Activated CD4-positive, alpha-beta T cell treated with anti-CD3 and anti-CD28 coated beads for 4 hours (primary cell): Measurements from ENCODE around the gene CYTH3.

Source experiments
- DNase-seq, 2 donors: peaks; one replicate each; pipeline ENCODE4 v3.0.0-alpha.2; 2020

The CYTH3 gene

DNA sequence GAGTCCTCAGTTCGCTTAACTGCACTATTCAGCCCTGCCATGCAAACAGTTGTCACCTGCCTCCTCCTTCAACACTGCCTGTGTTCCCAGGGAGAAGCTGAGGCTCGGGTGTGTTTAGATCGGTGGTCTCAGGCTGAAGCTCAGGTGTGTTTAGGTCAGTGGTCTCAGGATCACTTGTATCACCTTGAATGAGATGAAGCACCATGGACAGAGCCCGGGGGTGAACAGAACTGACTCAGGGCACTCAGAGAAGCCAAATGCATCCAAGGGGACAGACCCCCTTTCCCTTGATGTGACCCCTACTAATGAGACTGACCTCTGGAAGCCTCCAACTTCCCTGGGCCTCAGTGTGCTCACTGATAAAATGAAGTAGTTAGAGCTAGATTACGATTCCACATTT, 84.0 kb downstream of the CYTH3 start:
- no peak for DNase-seq

DNA sequence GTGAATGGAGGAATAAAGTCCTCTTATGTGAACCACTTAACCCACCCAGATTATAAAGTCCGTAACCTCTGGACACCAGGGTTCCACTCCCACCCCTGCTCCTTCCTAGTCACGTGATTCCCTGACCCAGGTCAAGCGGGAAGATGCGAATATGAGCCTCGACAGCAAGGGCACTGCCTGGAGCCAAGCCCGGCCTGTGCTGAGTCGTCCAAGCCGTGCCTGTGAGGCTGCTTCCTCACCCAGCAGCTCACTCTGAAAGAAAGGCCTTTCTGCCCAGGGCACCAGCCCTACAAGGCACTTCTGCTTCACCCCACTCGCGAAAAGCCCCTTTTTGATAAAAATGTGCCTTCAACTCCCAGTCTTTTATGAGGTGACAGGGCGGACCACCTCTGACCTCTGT, 85.8 kb downstream of the CYTH3 start:
- DNase-seq: no peak

DNA sequence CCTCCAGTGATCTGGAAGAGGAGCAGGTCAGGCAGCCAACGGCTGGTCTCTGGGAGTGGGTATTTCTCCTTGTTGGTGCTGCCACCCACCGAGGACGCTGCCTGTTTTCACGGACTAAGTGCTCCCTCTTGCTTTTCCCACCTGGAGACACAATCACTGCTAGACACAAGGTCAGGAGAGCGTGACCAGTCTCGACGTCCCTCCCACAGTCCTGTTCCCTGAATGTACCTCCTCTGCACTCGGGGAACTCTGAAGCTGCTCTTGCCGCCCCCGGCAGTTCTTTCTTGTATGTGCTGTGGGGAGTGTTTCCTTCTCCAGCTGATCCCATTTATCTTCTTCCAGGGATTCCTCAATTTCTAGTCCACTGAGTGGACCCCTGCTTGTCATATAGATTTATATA, 89.4 kb downstream of the CYTH3 start:
- DNase-seq: no peak

DNA sequence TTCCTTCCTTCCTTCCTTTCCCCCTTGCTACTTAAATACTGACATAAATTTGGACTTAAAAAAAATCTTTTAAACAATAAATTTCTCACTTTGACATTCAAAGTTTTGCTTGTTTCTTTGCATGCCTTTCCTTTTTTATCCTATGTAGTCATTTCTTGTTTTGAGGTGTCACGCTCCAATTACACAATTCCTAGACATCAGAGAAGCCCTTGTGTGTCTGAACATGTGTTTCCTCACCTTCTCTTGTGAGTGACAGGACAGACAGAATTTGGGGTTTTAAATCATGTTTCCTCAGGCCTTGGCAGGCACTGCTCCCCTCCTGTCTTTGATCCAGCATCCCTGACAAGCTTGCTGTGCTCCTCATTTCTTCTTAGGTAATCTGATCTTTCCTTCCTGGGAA, 91.3 kb downstream of the CYTH3 start:
- no peak for DNase-seq

DNA sequence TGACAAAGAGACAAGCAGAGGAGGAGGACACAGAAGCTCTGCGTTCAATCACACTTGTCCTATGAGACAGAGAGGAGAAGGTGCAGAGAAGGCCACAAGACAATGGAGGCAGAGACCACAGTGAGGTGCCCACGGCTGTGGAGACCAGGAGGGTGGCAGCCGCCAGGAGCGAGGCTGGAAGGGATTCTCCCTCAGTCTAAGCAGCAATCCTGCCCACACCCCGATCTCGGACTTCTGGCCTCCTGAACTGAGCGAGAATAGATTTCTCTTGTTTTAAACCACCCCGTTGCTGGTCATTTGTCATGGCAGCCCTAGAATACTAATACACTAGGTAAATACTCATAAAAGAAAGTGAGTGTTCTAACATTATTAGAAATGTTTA, 92.1 kb downstream of the CYTH3 start:
- no peak for DNase-seq

DNA sequence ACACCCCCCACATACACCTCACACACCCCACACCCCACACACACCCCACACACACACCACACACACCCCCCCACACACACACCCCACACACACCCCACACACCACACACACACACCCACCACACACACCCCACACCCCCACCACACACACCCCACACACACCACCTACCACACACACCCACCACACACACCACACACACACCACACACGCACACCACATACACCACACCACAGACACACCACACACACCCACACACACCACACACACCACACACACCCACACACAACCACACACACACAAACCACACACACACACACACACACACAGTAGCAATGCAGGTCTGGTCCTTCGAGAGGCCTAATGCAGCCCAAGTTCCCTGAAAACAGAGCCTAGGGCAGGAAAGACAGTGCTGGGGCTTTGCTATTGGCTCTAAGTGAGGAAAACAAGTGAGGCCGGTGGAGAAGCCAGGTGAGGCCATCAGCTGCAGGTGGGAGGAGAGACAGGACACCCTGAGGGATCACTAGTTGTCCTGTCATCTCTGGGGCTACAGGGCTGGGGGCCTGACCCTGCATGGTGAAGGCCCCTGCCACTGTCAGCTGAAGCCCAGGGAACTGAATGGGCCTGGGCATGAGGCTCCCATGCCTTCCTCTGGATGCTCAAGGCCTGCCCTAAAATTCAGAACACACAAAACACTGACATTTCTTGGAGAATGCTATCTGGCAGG, 92.6 kb downstream of the CYTH3 start:
- DNase-seq: no peak

DNA sequence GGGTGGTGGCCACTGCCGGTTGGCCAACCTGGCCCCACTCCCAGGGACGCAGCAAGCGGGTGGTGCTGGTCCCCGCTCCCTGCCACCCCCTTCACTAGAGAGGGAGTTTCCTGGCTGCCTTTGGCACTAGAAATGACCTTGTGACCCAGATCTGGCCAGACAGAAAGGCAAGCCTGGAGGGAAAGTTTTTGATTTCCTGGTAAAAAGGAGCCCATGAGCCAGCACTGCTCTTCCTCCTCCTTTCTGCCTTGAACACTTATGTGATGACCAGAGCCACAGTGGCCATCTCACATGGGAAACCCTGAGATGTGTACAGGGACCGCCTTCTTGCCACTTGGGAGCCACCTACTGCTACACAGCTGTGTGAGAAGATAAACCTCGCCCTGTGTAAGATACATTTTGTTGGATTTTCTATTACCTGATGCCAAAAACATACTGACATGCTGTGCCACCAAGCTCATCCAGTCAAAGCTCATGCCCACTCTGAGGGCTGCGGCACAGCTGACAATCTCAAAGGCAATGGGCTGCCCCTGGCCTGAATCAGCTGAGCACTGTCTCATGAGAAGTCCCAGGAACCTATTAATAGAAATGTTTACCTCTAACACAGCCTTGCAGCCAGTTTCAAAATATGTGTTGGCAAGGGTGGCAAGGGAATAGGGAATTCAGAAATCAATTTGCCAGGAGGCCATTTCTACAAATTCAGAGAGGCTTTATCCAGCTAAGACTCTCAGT, 94.0 kb downstream of the CYTH3 start:
- DNase-seq: no peak

DNA sequence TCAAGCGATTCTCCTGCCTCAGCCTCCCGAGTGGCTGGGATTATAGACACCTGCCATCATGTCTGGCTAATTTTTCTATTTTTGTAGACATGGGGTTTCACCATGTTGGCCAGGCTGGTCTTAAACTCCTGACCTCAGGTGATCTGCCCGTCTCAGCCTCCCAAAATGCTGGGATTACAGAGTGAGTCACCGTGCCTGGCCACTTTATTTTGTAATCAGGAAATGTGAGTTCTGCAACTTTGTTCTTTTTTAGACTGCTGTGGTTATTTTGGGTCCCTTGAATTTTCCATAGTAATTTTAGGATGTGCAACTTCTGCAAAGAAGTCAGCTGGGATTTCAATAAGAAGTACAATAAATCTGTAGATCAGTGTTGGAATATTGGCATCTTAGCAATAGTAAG, 96.8 kb downstream of the CYTH3 start:
- no peak for DNase-seq

DNA sequence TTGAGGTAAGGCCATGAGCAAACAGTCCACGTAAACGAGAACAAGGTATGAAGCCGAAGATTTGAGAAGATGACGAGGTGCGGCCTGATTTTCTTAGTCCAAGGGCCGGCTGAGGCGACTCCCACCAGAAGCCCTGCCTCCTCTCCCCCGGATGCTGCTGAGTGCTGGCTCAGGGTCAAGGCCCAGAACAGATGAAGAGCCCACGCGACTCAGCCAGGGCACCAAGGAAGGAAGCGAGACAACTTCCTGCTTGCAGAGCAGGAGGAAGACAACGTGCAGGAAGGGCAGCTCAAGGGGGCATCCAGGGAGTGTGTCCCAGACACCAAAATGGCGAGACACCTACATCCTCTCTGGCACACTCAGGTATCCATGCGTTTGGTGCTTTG, 99.5 kb downstream of the CYTH3 start:
- DNase-seq: no peak

DNA sequence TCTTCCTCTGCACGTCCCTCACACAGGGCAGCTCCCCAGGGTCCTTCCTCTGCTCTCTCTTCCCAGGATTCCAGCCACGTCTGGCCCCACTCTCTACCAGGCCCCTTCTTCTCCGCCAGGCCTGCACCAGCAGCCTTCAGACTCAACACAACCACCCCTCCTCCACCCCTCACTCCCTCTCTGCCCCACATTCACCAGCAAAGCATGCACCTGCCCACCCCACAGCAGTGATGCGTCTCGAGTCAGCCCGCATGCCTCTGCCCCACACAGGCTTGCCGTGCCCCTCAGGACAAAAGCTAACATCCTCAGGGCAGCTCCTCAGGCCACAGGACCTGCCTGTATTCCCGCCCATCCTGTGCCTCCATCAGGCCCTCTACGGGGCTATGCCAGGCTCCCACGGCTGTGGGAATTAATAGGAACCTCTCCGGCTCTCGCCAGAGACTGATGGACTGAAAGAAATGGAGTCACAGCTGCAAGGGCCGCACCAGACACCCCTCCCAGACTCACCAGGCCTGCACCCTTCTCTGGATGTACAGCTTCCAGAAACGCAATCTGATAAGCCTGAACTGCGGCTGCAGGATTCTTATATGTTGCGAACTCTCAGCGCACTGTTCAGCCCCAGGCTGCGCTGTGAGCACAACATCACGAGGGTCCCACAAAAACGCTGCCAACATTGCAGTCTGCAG, 100.1 kb downstream of the CYTH3 start:
- DNase-seq: no peak

DNA sequence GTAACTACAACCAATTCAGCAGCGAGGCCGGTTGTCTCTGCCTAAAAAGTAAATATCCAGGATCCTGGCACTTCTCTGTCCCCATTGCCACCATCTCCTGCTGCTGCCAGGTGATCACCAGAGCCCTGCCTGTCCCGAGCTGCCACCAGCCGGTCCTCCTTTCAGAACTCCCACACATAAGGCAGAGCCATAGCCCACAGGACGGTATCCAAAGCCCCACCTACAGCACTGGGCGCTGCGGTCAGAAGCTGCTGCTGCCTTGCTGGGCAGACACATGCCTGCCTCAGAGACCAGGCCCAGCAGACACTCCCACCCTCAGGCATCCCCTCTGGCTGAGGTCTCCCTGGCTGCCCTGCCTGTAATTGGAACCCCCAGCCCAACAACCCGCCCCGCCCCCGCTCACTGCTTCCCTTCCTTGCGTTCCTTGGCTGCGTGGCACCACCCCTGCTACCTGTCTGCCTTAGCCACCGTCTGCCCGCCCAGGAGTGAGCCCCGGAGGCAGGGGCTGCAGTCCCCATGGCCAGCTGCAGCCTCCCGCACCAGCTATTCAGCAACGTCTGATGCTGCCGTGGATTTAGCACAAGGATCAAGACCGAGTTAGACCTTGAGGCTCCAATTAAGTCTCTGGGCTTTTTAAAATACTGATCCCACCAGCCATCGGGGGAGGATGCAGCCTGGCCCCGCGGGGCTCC, 100.7 kb downstream of the CYTH3 start:
- DNase-seq: no peak

DNA sequence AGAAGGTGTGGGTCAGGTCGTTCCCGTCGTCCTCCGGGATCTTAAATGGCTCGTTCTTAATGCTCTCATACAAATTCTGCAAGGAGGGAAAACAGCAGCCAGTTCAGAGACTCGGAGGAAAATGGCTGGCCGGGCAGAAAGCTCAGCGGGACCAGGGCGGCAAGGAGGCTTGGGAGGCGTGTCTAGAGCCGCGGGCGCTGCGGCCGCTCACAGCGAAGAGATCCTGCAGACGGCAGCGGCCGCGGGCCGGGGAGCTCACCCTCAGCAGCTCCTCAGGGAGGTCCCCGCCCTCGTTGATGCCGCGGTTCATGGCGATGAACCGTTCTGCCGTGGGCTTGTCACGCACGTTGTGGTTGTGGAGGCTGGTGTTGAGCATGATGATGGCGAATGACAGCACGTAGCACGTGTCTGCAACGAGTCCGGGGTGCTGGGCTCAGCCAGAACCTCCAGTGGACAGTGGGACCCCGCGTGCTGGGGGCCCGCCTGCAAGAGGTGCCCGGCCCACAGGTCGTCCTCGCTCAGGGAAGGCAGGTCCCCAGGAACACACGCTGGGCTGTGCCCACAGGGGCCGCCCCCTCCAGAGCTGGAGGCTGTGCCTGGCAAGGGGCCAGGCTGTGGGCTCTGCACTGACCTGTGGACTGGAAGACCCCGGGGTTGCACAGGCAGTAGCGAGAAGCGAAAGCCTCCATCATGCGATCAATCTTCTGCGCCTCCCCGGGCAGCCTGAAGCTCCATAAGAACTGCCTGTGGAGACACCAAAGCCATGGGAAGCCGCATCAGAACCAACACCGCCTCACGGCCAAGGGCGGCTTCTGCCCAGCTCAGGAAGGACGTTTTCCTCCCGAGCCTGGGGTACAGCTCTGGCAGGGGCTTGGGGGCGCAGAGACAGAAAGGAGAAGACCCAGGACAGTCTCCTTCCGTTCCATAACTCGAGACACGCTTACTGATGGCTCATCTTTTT, 101.6 kb downstream of the CYTH3 start:
- no peak for DNase-seq

DNA sequence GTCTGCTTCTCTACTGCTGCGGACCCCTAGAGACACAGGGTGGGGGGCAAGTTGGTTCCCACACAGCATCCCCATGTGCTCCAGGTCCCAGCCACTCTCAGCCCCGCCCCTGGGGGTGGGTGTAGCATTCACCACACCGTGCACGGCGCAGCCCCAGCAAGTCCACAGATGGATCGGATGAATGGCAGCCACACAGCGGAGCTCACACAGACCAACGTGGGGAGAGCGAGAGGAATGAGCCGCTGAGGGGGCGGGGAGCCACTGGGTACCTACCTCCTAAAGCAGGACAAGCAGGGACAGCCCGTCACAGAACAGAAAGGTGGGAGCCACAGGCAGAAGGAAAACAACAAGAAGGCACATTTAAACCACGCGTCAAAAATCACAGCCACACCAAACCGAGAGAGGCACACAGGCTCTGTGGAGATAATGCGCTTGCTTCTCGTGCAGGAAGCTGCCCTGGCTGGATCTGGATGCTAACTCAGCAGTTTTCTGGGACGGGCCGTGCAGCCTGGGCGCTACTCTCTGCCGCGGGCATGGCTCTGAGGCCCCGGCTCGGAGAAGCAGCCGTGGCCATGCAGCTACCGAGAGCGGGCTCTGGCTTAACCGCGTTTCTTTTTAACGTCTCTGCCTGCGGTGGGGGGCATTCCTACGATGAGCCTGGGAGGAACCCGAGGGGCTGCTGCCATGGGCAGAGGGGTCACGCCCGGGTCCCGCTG, 102.5 kb downstream of the CYTH3 start:
- no peak for DNase-seq

DNA sequence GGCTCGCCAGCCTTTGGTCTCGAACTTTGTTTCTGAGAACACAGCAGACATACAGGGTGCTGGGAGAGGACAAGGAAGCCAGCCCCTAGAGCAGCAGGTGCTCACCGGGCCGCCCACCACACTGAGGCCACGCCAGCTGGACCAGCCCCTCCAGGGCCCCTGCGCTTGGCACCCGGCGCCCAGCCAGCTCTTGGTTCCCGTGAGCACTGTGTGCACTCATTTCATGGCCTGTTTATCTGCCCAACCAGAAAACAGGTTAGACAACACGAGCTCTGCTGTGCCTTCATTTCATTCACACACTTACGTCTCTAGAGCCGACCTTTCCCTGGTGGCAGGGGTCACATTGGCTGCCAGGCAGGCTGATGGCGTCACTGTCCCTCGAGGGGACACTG, 104.0 kb downstream of the CYTH3 start:
- no peak for DNase-seq

DNA sequence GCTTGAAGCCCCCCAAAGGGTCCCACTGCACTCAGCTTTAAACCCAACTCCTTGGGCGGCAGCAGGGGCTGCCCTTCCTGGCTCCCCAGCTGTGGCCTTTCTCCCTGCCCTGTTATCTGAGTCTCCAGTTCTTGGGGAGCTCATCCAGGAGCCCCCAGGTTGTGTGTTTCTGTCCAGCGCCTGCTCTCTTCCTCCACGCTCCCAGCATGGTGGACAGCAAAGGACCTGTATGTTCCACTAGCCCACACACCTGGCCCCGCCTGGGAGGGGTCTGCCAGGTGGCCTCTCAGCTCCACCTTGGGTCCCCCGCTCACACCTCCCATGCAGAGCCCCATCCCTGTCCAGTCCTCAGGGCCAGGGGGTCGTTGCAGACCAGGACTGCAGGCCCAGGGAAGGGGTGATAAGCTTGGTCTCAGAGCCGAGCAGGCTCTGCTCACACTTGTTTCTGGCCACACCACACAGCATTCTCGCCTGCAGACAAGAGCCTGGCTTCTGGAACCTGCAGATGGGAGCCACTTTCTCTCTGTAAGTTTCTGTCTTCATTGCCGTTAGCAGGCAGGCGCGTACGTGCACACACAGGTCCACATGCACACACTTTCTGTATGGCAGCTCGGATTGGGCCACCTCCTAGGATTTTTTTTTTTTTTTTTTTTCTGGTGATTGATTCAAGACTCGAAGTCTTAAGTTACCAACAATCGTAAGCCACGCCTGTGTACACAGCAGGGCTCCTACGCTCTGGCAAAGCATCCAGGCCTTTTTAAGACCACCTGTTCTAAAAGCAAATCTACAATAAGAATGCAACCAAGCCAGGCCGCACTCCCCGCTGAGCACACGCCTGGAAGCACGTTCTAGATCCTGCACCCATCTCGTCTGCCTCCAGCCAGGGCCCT, 104.6 kb downstream of the CYTH3 start:
- no peak for DNase-seq

DNA sequence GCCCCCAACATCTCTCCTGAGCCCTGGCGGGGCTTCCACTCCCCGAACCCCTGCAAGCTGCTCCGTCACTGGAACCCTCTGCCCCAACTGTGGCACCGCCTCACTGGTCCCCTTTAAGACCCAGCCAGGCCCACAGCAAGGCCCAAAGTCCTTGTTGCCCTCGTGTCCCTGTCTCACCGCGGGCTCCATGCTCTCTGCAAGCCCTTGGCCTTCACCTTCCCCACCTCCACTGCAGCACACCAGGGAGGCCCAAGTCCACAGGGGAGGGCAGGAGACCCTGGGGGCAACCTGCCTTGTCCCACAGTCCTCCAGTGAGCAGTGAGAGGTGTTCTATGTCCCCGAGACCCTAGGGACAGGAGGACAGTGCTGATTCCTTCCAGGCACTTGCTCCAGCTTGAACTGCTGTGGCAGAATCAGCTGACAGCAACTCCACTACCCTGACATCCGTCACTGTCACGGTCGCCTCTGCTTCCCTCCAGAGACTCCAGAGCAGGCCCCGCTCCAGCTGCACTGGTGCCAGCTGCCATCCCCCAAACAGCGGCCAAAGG, 105.3 kb downstream of the CYTH3 start:
- no peak for DNase-seq

DNA sequence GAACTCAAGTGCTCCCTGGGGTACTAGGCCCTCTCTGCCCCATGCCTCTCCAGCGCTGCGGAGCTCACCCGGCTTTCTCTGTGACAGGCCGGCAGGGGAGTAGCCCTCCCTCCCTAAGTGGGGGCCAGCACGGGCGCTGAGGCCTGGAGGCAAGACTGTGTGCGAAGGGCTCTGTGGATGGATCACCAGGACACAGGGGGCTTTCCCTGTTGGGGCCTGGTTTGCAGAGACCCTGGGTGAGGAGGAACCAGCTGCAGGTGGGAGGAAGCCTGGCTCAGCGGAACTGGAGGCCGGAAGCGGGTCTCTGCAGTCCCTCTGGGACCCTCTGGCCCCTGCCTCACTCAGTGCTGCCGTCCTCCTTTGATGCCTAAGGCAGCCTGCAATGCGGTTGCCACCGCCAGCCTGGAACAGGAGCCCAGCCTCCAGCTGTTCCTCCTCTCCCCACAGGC, 106.0 kb downstream of the CYTH3 start:
- DNase-seq: no peak

DNA sequence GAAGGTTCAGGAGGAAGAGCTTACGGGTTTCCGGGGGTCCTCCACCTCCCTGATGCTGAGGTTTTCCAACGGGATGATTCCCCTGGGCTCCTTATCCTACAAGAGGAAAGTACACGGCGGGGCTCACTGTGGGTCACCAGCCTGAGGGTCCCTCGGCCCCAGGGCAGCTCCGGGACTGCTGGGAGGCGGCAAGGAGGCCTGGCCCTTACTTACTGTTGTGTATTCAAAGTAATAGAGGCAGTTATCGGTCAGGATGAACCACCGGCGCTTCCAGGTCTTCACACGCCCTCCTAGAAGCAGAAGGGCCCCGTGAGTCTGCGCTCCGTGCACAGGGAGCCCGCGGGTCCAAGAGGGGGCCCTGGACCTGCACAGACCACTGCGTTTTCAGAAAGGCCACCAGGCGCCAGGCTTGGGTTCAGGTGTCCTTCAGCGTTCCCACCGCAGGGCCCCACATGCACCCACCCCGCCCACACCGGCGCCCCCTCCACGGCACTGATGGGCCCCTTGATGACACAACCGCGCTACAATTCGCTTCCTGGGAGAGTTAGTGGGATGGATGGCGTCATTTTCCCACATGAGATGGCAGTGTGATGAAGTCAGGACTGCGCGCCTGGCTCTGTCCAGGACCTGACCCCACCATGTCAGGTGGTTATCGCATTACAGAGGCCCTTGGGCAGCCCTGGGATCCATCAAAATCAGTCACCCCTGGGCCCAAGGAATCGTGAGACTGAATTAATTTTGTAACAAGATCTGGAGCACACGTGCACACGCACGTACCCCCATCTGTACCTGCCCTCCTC, 106.7 kb downstream of the CYTH3 start:
- no peak for DNase-seq

DNA sequence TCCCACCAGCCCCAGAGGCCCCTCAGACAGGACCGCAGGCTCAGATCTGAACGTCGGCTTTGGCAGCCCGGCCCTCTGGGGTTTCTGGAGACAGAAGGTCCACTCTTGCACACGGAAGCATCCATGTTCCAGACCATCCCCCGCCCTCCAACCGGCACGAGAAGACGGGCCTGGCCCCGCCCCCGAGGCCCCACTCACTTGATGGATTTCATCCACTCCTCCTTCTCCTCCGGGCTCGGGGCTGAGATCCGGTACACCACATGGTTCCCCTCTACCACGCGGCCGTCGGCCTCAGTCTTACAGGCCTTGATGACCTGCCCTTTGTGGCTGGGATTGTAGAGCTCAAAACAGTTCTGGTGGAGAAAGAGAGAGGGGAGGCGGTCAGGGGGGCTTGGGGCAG, 107.3 kb downstream of the CYTH3 start:
- no peak for DNase-seq
